ENCODE measurements around the gene SESN1.
A peak's percentile ranks its signal among the peaks of the same experiment; 100 is the strongest.
"Not testable (repeated sequence)": the region's sequence is repeated elsewhere in the genome, so short reads cannot be mapped to it uniquely, and the experiment has no call there.

Gene SESN1

DNA sequence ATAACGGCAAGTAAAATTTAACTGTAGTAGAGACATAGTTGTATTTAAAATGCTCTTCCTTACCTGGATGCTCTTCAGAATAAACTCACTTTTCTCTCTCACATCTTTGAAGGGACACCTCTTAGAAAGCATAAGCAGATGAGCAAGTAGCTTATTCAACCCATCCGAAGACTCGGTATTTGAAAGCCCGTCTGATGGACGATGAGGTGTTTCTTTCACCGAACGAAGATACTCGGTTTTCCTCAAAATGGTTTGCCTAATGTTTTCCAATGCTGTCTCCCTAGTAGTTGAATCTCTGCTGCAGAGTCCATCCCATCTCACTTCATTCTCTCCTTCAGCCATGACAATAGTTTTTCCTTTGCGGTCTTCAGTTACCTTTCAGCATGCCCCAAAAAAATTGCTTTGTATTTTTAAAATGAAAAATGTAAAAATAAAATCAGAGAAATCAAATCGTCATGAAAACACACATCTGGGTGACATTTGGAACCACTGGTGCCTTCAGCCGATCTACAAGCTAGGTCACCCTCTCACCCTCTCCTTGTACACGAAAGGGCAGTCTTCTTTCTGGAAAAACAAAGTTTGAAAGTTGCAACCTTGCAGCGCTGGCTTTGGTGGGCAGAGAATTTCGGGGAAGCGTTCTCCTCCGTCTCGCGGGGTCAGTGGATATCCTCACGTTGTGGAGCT, 772 bp downstream of the SESN1 start:
- DNase-seq: no peak

DNA sequence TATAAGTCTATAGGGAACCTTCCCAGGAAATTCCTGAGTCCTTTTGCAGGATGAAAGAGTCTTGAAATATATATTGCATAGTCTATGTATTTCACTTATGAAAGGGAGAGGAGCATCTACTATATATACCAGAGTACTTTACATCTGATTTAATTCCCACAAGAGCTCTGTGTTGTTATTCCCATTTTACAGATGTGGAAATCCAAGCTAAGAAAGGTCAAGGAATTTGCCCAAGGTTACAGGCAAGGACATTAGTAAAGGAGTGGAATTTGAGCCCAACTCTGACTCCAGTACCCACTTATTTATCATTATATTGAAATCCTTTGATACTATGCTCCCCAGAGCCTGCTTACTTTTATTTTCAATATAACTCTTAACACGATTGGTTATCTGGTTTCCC, 2.6 kb downstream of the SESN1 start:
- no peak for DNase-seq

GRCh38 chr6:109091314-109092024, 3.2 kb downstream of the SESN1 start:
- no peak for DNase-seq

- DNase-seq: no peak
Observed at GRCh38 chr6:109088995-109089394, 5.7 kb downstream of the SESN1 start.

- no peak for DNase-seq
Observed at GRCh38 chr6:109087661-109088264, 6.9 kb downstream of the SESN1 start.

DNA sequence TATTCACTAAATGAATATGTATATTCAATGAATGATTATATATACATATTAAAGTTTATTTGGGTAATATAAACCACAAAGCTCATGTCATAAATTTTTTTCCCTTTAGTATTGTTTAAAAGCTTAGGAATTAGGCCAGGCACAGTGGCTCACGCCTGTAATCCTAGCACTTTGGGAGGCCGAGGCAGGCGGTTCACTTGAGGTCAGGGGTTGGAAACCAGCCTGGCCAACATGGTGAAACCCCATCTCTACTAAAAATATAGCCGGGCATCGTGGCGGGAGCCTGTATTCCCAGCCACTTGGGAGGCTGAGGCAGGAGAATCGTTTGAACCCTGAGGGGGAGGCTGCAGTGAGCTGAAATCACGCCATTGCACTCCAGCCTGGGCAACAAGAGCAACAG, 10.5 kb downstream of the SESN1 start:
- DNase-seq: not testable (repeated sequence)

- no peak for DNase-seq
Observed at GRCh38 chr6:109083657-109084056, 11.0 kb downstream of the SESN1 start.

DNA sequence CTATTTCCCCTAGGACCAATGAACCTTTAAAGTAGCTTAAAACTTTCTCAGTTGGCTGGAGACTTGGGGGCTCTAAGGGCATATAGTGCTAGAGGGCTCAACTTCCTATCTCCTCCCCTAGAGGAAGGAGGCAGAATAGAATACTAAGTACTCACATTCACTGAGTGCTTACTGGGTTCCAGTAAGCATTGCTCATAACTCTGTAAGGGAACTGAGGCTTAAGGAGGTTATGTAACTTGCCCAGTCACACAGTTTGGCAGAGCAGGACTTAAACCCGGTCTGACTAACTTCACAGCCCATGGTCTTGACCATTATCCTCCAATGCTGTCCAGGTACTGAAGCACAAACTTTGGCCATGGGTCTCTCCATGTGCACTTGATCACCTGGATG, 12.5 kb downstream of the SESN1 start:
- no peak for DNase-seq

DNA sequence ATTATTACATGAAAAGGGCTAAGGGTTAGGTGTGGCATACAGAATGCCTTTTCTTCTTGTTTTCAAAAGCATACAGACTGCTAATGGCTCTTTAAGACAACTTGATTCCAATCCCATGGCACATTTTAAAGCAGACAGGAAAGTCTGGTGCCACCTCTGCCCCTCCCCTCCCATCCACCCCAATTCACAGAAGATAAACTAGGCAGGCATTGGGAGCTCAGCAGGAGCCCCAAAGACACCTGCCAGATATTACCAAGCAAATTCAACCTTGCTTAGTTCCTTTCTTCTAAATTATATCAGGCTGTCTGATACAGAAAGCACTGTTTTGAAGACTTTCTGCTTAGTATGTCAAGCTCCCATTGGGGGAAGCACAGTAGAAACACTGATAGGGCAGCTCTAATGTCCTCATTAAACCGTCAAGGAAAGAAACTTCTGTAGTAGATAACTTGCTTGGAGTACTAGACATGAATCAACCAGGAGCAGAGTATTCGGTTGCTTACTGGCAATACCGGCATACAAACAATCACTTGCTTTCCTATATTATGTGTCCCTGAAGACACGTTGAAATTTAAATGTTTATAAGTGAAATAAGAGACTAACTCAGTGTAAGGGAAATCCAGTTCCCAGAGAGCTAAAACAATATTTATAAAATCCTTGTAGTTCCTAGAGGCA, 13.0 kb downstream of the SESN1 start:
- no peak for DNase-seq

DNA sequence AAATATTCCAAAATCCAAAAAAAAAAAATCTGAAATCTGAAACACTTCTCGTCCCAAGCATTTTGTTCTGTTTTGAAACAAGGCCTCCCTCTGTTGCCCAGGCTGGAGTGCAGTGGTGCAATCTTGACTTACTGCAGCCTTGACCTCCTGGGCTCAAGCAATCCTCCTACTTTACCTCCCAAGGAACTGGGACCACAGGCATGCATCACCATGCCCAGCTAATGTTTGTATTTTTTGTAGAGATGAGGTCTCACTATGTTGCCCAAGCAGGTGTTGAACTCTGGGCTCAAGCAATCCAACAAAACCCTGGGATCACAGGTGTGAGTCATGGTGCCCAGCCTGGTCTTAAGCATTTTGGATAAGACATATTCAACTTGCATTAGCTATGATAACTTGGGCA, 13.6 kb downstream of the SESN1 start:
- no peak for DNase-seq

DNA sequence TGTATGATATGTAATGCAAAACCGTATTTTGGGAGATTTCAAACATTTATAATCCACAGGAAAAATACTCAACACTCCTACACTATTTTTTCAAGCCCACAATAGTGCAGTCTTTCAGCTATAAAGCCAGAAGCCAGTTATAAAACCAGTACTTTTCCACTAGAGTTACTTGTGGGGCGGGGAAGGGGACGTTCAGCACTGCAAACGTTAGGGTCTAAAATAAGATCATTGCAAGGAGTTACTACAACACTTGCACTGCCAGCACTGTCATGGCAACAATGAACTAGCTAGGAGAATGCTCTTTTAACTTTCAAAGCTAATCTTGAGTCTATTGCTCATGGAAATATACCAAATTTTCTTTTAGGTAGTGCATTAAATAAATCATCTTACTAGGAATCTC, 14.7 kb downstream of the SESN1 start:
- peak; percentile 70 for DNase-seq

DNA sequence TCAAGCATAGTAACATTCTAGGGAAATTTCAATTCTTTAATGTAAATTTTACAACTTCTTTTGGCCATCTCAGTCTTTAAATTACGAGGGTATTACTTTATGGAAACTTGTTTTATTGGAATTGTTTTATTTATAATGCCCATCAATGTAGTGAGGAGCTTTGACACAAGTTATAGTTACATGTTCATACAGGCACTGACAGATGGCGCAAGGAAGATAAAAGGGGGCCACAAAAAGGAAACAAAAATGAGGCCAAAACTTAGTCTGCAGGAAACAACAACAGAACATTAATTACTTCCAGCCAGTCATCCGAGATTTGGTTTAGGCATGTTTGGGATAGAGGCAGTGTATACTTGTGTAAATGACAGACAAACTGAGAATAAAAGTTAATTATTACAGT, 18.3 kb downstream of the SESN1 start:
- no peak for DNase-seq

- DNase-seq: no peak
Observed at GRCh38 chr6:109075934-109076333, 18.7 kb downstream of the SESN1 start.

GRCh38 chr6:109074133-109074415, 20.6 kb downstream of the SESN1 start:
- no peak for DNase-seq

DNA sequence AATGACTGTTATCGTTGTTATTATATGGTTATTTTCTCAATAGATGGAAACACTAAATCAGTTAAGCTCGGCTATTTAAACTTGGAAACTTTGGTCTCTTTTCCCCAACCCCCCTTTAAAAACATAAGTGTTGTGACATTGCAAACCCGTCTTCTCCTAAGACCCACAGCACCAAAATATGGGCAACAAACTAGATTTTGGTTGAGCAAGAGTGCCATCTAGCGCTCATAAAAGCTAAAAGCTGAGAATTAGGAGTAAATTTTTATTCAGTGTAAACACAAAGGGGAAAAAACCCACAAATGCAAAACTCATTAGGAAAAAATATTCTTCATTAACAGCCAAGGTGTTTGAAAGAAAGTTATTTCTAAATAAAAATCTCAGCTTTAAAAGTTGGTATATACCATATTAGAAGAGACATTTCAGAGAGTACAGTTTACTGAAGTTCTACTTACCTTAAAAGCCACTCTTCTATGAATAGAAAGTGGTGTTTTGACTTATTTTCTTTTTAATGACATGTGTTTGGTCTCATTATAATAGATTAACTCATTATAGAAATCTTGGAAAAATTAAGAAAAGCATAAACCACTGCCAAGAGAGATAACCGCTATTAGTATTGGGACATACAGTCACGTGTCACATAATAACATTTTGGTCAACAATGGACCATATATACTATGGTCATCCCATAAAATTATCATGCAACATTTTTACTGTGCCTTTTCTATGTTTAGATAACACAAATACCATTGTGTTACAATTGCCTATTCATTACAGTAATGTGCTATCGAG, 21.1 kb downstream of the SESN1 start:
- no peak for DNase-seq

GRCh38 chr6:109071125-109071917, 23.3 kb downstream of the SESN1 start:
- DNase-seq: no peak

GRCh38 chr6:109069746-109070145, 24.9 kb downstream of the SESN1 start:
- DNase-seq: no peak

- DNase-seq: no peak
Observed at GRCh38 chr6:109062767-109063352, 31.8 kb downstream of the SESN1 start.

DNA sequence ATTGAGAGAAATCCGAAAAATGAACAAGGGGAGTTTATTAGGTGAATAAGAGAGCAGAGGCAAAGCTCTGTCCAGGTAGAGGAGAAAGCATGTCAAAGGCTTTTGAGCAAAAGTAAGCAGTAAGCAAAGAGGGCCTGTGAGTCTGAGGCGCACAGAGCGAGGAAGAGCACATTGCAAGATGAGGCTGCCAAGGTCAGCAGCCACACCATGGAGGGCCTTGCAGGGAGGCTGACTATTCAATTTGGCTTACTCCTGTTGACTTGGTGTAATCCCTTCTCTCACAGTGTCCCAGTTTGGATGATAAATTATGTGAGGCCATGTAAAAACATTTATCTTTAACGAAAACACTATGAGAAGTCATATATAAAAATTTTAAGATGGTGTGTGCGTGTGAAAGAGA, 32.4 kb downstream of the SESN1 start:
- DNase-seq: no peak

- no peak for DNase-seq
Observed at GRCh38 chr6:109060571-109060970, 34.1 kb downstream of the SESN1 start.

- DNase-seq: no peak
Observed at GRCh38 chr6:109059571-109060021, 35.0 kb downstream of the SESN1 start.

- no peak for DNase-seq
Observed at GRCh38 chr6:109059153-109059552, 35.5 kb downstream of the SESN1 start.

All from left hindlimb (tissue), 1 donor.